ENCODE measurements around the gene TRAM2. TPM values are rescaled to one million over a fixed set of nuclear protein-coding genes. Genes with fewer than 3 reads are reported as not detected.
A peak's percentile ranks its signal among the peaks of the same experiment; 100 is the strongest.

The TRAM2 gene
- total RNA-seq, 2 experiments from 2014 or later, result 2.4 to 2.6 TPM

DNA sequence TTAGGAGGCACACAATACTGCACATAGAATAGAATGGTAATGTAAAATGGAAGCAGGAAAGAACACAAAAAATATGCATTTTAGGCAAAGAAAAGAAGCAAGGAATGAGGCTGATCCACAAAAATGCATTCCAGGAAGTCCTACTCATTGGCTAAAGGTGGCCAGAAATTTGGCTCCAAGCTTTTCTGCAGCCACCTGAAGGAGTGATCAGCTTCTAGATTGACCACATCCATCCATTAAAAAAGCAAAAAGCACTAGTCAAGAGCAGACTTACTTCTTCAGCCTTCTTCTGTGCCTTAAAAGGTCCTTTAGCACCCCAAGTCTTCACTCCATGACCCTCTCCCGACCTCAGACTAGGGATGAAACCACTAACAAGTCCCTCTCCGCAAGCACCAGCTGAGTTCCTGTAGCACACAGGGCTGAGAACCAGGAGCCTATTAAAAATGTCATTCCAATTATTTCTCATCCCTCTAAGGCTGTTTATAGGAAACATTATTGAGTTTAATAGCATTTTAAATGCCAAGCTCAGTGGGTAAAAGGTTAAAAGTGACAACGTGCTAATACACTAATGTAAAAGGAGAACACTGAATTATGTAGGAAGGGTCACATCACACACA lies 36.5 kb downstream of the TRAM2 start:
- intact Hi-C loops (cut with micrococcal nuclease), result no loop called here
- no peak overlapping the region for H3K4me3 Mint-ChIP-seq
- no peaks in the 10 kb centered on the region for H3K27me3 Mint-ChIP-seq
- POLR2A ChIA-PET, result no interaction called here
- CTCF ChIA-PET, result no interaction called here
- H3K27ac Mint-ChIP-seq, result no peak overlapping the region
- H3K9me3 Mint-ChIP-seq, result no peaks in the 10 kb centered on the region
- DNase-seq, result no peak
- H3K36me3 Mint-ChIP-seq, result peaks cover 1% of the 10 kb centered on the region
- peaks cover 31% of the 10 kb centered on the region for H3K4me1 Mint-ChIP-seq (ENCODE audit: low read depth)

DNA sequence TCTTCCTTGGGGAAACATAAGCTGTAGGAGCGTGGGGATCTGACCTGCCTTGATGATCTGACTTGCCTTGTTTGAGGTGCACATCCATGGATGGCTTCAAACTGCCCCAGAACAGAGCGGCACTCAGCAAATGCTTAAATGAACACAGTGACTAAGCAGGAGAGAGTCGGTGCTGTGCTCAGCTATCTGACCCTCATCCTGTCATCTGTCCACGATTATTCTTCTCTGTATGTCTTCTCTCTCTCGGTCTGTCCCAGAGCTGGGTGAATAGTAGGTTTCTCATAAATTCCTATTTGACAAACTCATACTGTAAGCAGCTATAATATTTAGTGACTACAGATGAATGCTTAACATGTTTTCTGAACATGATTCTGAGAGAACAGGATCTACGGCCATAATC lies 37.3 kb downstream of the TRAM2 start:
- intact Hi-C loops (cut with micrococcal nuclease), result no loop called here
- Mint-ChIP-seq H3K36me3 (peaks cover 1% of the 10 kb centered on the region), H3K4me1 (ENCODE audit: low read depth) (peaks cover 38% of the 10 kb centered on the region), H3K9me3 (no peaks in the 10 kb centered on the region), H3K27ac (no peak overlapping the region), H3K27me3 (no peaks in the 10 kb centered on the region), H3K4me3 (no peak overlapping the region)
- CTCF ChIA-PET, result no interaction called here
- no peak for DNase-seq
- POLR2A ChIA-PET, result no interaction called here

DNA sequence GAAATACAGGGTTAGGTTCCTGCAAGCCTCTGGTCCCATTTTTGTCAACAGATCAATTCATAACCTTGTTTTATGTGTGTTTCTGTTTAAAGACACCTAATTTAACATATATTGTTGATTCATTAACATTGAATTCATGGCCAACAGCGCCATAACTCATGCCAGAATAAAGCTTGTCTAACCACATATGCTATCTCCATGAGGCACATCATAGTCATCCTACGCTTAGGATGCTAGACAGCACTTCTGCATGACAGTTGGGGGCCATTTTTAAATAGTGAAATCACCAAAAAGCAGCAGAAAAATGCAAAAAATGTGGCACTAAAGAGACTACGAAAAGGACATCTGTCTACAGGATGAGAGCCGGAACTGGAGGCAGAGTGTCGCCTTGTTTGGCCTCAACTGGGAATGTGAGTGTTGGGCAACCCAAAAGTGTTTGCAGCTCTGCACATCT lies 37.9 kb downstream of the TRAM2 start:
- DNase-seq, result no peak
- Mint-ChIP-seq H3K4me3 (no peak overlapping the region), H3K9me3 (no peaks in the 10 kb centered on the region), H3K27ac (no peak overlapping the region), H3K27me3 (no peaks in the 10 kb centered on the region), H3K36me3 (peaks cover 5% of the 10 kb centered on the region), H3K4me1 (ENCODE audit: low read depth) (peaks cover 38% of the 10 kb centered on the region)
- POLR2A ChIA-PET, result no interaction called here
- CTCF ChIA-PET, result no interaction called here
- intact Hi-C loops (cut with micrococcal nuclease), result no loop called here

DNA sequence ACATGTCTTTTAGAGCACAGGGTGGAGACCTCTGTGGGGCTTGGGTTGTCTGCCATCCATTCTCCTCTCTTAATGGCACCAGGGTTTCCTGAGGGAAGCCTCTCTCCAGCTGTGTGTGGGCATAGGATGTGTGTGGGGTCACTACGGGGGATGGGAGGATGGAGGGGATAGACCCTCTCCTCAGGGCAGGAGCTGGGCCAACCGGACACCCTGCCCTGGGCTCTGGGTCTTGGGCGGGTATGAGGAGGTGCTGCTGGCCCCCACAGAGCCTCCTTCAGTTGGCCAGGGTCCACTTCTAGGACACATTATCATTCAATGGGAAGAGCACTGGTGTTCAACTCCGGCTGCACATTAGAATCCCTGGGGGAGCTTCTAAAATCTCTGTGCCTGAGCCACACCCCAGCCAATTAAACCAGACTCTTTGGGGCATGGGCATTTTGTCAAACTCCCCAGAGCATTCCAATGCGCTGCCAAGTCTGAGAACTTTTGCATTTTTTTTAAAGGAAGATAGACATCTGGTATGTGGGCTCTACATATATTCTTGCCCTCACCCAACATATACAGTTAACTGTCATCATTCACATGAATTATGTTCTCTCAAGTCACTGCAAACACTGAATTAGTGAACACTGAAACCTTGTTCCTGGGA lies 38.5 kb downstream of the TRAM2 start:
- Mint-ChIP-seq H3K36me3 (peaks cover 5% of the 10 kb centered on the region), H3K4me1 (ENCODE audit: low read depth) (peaks cover 38% of the 10 kb centered on the region), H3K27me3 (no peaks in the 10 kb centered on the region), H3K27ac (no peak overlapping the region), H3K9me3 (no peaks in the 10 kb centered on the region), H3K4me3 (no peak overlapping the region)
- CTCF ChIA-PET, result interaction anchor here (1.3 kb wide), 1 partner anchor 114 kb away, joined by 4 read pairs; no protein-coding TSS in a partner anchor
- POLR2A ChIA-PET, result no interaction called here
- no peak for DNase-seq
- intact Hi-C loops (cut with micrococcal nuclease), result no loop called here

DNA sequence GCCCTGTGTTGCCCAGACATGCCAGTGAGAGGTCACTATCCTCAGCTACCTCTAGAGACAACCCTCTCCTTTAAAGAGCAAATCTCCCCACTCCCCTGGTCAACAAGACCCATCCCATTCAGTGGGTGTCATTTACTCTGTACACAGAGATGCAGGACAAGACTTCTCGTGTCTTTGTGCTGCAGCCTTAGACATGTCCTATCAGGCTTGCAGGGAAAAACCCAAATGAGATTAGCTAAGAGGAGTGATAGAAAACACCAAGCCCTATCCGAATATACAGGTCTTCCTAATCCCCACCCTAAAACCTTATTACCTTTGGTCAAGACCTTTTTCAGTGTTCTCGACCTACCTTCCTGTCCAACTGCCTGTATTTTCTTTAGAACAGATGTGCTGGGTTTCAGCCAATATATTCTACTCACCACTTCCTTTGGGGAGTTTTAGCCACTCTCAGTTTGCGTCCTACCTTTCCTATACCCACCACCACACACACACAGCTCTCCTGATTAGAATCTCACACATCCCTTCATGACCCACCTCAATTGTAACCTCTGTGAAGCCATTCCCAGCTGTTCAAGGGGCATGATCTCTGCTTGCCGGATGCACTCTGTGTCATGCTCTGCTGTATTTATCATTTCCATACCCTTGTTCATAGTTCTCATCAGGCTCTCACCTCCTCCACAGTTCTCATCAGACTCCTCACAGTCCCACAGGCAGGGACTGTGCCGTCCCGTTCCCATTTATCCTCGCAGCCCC lies 39.7 kb downstream of the TRAM2 start:
- H3K36me3 Mint-ChIP-seq, result peaks cover 5% of the 10 kb centered on the region
- H3K27ac Mint-ChIP-seq, result no peak overlapping the region
- no peak for DNase-seq
- peaks cover 38% of the 10 kb centered on the region for H3K4me1 Mint-ChIP-seq (ENCODE audit: low read depth)
- no peaks in the 10 kb centered on the region for H3K9me3 Mint-ChIP-seq
- no peak overlapping the region for H3K4me3 Mint-ChIP-seq
- intact Hi-C loops (cut with micrococcal nuclease), result loop anchor here (2.0 kb wide), 1 partner anchor 14 kb away; no protein-coding TSS in a partner anchor
- no peaks in the 10 kb centered on the region for H3K27me3 Mint-ChIP-seq
- ChIA-PET POLR2A (interaction anchor here (1.0 to 1.6 kb wide), 2 partner anchors 13 to 38 kb away, joined by 4 read pairs; no protein-coding TSS in a partner anchor), CTCF (interaction anchor here (0.6 to 1.6 kb wide), 3 partner anchors 42 to 125 kb away, joined by 3 to 4 read pairs (median 3); no protein-coding TSS in a partner anchor)

DNA sequence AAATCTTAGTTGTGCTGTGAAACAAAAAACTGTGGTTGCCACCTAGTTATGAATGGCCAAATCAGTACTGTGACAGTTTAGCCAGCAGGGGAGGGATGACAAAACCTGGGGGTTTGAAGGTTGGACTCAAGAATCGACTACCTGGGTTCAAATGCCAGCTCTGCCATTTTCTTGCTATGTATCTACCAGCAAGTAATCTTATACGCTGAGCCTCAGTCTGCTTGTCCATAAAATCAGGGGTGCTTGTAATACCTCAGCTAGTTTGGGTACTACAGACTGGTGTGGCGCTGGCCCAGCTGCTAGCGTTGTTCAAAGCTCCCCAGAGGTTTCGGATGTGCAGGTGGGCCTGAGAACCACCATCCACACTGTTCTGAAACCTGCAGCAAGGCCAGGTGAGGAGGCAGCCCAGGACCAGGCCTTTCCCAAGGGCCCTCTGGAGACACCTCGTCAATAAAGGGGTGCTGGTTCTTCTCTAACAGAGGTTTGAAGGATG lies 40.4 kb downstream of the TRAM2 start:
- Mint-ChIP-seq H3K36me3 (peaks cover 5% of the 10 kb centered on the region), H3K9me3 (no peaks in the 10 kb centered on the region), H3K4me1 (ENCODE audit: low read depth) (peaks cover 38% of the 10 kb centered on the region), H3K27me3 (no peaks in the 10 kb centered on the region), H3K27ac (no peak overlapping the region), H3K4me3 (no peak overlapping the region)
- ChIA-PET POLR2A (interaction anchor here (1.6 kb wide), 1 partner anchor 38 kb away, joined by 4 read pairs; no protein-coding TSS in a partner anchor), CTCF (interaction anchor here (1.6 kb wide), 1 partner anchor 126 kb away, joined by 3 read pairs; no protein-coding TSS in a partner anchor)
- DNase-seq, result no peak
- intact Hi-C loops (cut with micrococcal nuclease), result loop anchor here (2.0 kb wide), 1 partner anchor 14 kb away; no protein-coding TSS in a partner anchor

DNA sequence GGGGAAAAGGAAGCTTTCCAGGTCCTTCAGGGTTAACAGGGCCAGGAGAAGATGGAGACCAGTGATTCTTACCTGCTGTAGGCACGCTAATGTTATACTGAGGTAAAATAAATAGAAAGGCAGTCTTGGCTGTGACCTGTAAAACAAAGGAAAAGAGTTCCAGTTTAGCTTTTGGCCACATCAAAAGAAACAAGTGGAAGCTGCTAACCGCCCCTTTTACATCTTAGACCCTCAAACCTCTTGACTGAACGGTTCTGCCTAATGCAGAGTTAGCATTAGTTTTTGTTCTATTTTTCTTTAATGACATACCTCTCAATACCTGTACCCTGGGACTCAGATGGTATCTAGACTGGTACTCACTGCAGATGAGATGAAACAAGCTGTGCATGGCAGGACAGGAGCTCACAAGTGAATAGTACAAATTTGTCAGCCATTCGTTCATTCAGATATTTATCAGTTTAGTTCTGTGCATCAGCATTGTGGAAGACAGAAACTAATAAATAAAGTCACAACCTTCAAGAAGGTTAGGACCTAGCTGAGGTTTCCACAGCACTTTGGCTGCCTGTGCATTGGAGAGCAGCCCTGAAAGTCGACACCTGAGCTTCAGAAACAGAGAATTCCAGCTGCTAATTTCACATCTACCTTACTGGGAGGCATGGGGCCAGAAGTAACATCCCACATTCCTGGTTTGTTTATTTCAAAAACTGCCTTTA lies 41.0 kb downstream of the TRAM2 start:
- intact Hi-C loops (cut with micrococcal nuclease), result loop anchor here (2.0 kb wide), 1 partner anchor 13 kb away; no protein-coding TSS in a partner anchor
- CTCF ChIA-PET, result no interaction called here
- H3K36me3 Mint-ChIP-seq, result peaks cover 5% of the 10 kb centered on the region
- no peak overlapping the region for H3K4me3 Mint-ChIP-seq
- H3K27ac Mint-ChIP-seq, result no peak overlapping the region
- DNase-seq, result no peak
- H3K4me1 Mint-ChIP-seq (ENCODE audit: low read depth), result peaks cover 38% of the 10 kb centered on the region
- no peaks in the 10 kb centered on the region for H3K27me3 Mint-ChIP-seq
- H3K9me3 Mint-ChIP-seq, result no peaks in the 10 kb centered on the region
- POLR2A ChIA-PET, result interaction anchor here (1.6 kb wide), 1 partner anchor 39 kb away, joined by 4 read pairs; no protein-coding TSS in a partner anchor

DNA sequence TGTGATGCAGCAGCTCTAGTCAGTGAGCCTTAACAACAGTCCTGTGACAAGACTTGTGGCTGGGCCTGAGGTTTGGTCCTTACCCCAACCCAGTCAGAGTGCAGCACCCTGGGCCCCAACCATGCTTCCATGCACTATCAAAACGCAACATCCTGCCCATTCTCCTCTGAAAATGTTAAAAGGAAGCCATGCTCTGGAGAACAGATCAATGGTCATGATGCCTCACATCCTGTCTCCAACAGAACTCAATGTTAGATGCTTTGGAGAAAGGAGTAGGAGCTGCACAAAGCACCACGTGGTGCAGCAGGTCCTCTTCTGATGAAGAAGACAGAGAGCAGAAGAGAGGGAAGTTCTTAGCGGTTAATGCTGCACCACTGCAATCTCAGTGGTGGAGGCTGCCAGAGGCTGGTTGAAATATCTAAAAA lies 41.9 kb downstream of the TRAM2 start:
- no peaks in the 10 kb centered on the region for H3K27me3 Mint-ChIP-seq
- peaks cover 5% of the 10 kb centered on the region for H3K36me3 Mint-ChIP-seq
- intact Hi-C loops (cut with micrococcal nuclease), result no loop called here
- H3K4me3 Mint-ChIP-seq, result no peak overlapping the region
- ChIA-PET CTCF (no interaction called here), POLR2A (no interaction called here)
- no peak overlapping the region for H3K27ac Mint-ChIP-seq
- H3K4me1 Mint-ChIP-seq (ENCODE audit: low read depth), result peaks cover 38% of the 10 kb centered on the region
- no peaks in the 10 kb centered on the region for H3K9me3 Mint-ChIP-seq
- peak; percentile 64 for DNase-seq

DNA sequence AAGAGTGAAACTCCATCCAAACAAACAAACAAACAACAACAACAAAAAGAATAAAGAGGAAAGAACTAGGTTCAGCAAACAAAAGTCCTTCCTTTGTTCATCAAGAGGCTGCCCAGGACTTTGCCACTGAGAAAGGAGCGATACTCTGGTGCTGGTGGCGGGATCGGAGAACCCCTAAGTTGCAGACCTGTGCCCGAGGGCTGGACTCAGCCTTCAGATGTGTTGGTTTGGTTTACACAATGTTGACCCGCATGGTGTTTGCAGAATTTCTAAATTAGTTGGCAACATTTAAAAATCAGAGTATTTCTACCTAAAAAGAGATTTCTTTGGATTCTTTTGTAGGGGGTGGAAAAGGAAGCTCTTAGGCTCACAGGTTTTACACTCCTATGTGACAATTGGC lies 42.5 kb downstream of the TRAM2 start:
- Mint-ChIP-seq H3K27me3 (no peaks in the 10 kb centered on the region), H3K27ac (no peak overlapping the region)

DNA sequence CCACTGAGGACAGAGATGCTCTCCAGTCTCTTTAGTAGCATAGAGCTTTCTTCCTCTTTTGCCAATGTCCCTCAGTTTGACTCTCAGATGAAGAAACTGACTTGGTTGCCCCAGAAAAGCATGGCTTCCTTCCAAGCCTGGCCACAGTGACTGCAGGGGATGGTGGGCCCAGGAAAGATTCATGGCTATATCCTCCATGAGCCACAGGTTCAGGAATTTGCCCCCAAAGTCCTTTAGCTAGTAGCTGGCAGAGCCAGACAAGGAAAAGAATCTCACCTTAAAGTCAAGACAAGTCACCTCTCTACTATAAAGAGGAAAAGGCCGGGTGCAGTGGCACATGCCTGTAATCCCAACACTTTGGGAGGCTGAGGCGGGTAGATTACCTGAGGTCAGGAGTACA lies 43.4 kb downstream of the TRAM2 start:
- H3K36me3 Mint-ChIP-seq, result peaks cover 5% of the 10 kb centered on the region
- no peak for DNase-seq
- ChIA-PET POLR2A (no interaction called here), CTCF (no interaction called here)
- no peaks in the 10 kb centered on the region for H3K27me3 Mint-ChIP-seq
- H3K9me3 Mint-ChIP-seq, result no peaks in the 10 kb centered on the region
- H3K27ac Mint-ChIP-seq, result no peak overlapping the region
- intact Hi-C loops (cut with micrococcal nuclease), result no loop called here
- H3K4me1 Mint-ChIP-seq (ENCODE audit: low read depth), result peaks cover 42% of the 10 kb centered on the region
- H3K4me3 Mint-ChIP-seq, result no peak overlapping the region

More for the DNA sequence above, 42.5 kb downstream of the TRAM2 start:
- Mint-ChIP-seq H3K4me3 (no peak overlapping the region), H3K9me3 (no peaks in the 10 kb centered on the region), H3K4me1 (ENCODE audit: low read depth) (peaks cover 41% of the 10 kb centered on the region), H3K36me3 (peaks cover 5% of the 10 kb centered on the region)
- intact Hi-C loops (cut with micrococcal nuclease), result no loop called here
- ChIA-PET POLR2A (no interaction called here), CTCF (no interaction called here)
- no peak for DNase-seq

DNA sequence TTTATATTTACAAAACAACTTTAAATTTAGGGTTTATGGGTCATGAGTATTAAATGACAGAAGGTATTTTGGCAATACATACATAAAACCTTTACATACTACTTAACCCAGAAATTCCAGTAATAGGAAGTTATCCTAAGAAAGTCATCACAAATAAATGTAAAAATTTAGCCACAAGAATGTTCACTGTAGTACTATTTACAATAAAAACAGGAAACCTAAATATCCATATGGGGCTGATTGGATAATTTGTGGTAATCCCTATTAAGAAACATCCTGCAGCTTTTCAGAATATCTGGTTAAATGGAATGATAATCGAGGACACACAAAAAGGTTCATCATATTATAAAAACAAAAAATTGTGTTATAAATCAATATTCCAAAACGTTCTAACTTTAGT lies 44.4 kb downstream of the TRAM2 start:
- no peak overlapping the region for H3K4me3 Mint-ChIP-seq
- H3K9me3 Mint-ChIP-seq, result no peaks in the 10 kb centered on the region
- no peak for DNase-seq
- peaks cover 33% of the 10 kb centered on the region for H3K4me1 Mint-ChIP-seq (ENCODE audit: low read depth)
- no peaks in the 10 kb centered on the region for H3K27me3 Mint-ChIP-seq
- intact Hi-C loops (cut with micrococcal nuclease), result no loop called here
- CTCF ChIA-PET, result no interaction called here
- POLR2A ChIA-PET, result no interaction called here
- H3K27ac Mint-ChIP-seq, result no peak overlapping the region
- peaks cover 5% of the 10 kb centered on the region for H3K36me3 Mint-ChIP-seq

DNA sequence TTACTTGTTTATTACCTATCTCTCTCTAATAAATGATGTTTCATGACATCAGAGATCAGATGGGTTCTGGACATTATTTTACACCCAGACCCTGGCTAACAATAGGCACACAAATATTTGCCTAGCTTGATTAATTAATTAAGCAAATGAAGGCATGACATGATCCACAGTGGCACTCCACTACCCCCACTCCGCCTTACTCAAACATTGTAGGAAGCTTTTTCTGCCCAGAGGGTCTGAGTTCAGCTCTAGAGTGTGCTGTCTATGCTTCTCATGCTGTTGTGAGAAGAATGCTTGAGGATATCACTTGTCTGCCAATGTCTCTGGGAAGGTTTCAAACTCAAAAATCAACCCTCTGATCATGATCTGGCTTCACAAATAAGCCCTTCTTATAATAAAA lies 45.0 kb downstream of the TRAM2 start:
- no peak overlapping the region for H3K4me3 Mint-ChIP-seq
- H3K27me3 Mint-ChIP-seq, result no peaks in the 10 kb centered on the region
- CTCF ChIA-PET, result no interaction called here
- H3K27ac Mint-ChIP-seq, result no peak overlapping the region
- POLR2A ChIA-PET, result no interaction called here
- DNase-seq, result no peak
- H3K4me1 Mint-ChIP-seq (ENCODE audit: low read depth), result peaks cover 27% of the 10 kb centered on the region
- intact Hi-C loops (cut with micrococcal nuclease), result no loop called here
- peaks cover 5% of the 10 kb centered on the region for H3K36me3 Mint-ChIP-seq
- H3K9me3 Mint-ChIP-seq, result no peaks in the 10 kb centered on the region

All from activated CD4-positive, alpha-beta memory T cell treated with anti-CD3 and anti-CD28 coated beads for 36 hours (primary cell).